Esophagus muscularis mucosa (tissue), 3 donors: ENCODE data around the gene PASK.

Experiments
- CTCF ChIP-seq, 3 experiments: fragments of 200-600 bp in 2 of 3; fragments of 450-650 bp in 1 of 3; sonication (generic) in 2 of 3; IDR thresholded peaks; one replicate each; pipeline ENCODE4 v1.5.1; 2017 to 2019; ENCODE audit warnings: antibody characterized with exemption in 3 of 3, mild to moderate bottlenecking in 2 of 3, moderate library complexity in 1 of 3
- POLR2A ChIP-seq: fragments of 450-650 bp; IDR thresholded peaks from one replicate; pipeline ENCODE4 v1.6.1; 2017; ENCODE audit warnings: antibody characterized with exemption, moderate library complexity, mild to moderate bottlenecking, low read depth
- POLR2AphosphoS5 ChIP-seq, 2 donors: sonication (generic); formaldehyde crosslinking; IDR thresholded peaks; one replicate each; pipeline ENCODE4 v1.6.1; 2017; ENCODE audit warnings: antibody characterized with exemption in 2 of 2

- TF ChIP-seq POLR2A (no peak), POLR2AphosphoS5 (IDR thresholded peaks at IDR 0.05) (no peak), CTCF (IDR thresholded peaks at IDR 0.05) (no peak)
Measured at GRCh38 chr2:241146286-241146685, 3.0 kb downstream of the PASK start.
